Right ventricle myocardium superior (tissue), 1 donor: ENCODE measurements around the gene TRIO. TPM values are rescaled to one million over a fixed set of nuclear protein-coding genes. Genes with fewer than 3 reads are reported as not detected.

Source experiments
- ATAC-seq: fragments of 200-7000 bp; cut with Tn5 transposase; one replicate; pipeline ENCODE4 v1.9.1; 2020; ENCODE audit warnings: mild to moderate bottlenecking; ENCODE audit not compliant: poor library complexity
- DNase-seq: peaks from one replicate; pipeline ENCODE4 v3.0.0-alpha.2; 2020
- intact Hi-C: fragments of 100-400 bp; cut with DNase I; formaldehyde crosslinking; loops from one replicate; pipeline ENCODE4 v1.11.2; 2022
- total RNA-seq: library from RNA; stranded (reverse); fragmentation: NEBNext Ultra II Directional; extraction: Animal tissue kit (Norgen Biotek cat#: 25700); gene quantifications from one replicate; pipeline ENCODE4 v1.2.1, GENCODE V29; 2021
- donor health status: DM: no; HTN: yes; CAD: no; lungs with severe emphysema.

TRIO gene
- total RNA-seq, 1 donor from 2014 or later: 56.0 TPM

- intact Hi-C loops: no loop called here
Measured at GRCh38 chr5:14475045-14475444, 331.9 kb downstream of the TRIO start.

GRCh38 chr5:14476786-14477435 lies 333.8 kb downstream of the TRIO start:
- intact Hi-C loops: no loop called here
- DNase-seq (no peak), ATAC-seq (no peak)

More at GRCh38 chr5:14475045-14475444, 331.9 kb downstream of the TRIO start:
- no peak for DNase-seq
- no peak for ATAC-seq

GRCh38 chr5:14479143-14479696 lies 336.1 kb downstream of the TRIO start:
- intact Hi-C loops: no loop called here
- DNase-seq (no peak), ATAC-seq (no peak)

GRCh38 chr5:14481349-14481748 lies 338.2 kb downstream of the TRIO start:
- ATAC-seq: no peak
- DNase-seq: no peak
- intact Hi-C loops: no loop called here

GRCh38 chr5:14482085-14482484 lies 338.9 kb downstream of the TRIO start:
- ATAC-seq: no peak
- intact Hi-C loops: no loop called here
- DNase-seq: no peak

- peak; percentile 28 for ATAC-seq
- intact Hi-C loops: no loop called here
- DNase-seq: no peak
Measured at GRCh38 chr5:14483504-14484157, 340.5 kb downstream of the TRIO start.

GRCh38 chr5:14486486-14486885 lies 343.3 kb downstream of the TRIO start:
- ATAC-seq: no peak
- DNase-seq: no peak
- intact Hi-C loops: no loop called here

GRCh38 chr5:14486996-14487896 lies 344.1 kb downstream of the TRIO start:
- no peak for ATAC-seq
- intact Hi-C loops: no loop called here

GRCh38 chr5:14487897-14488570 lies 344.9 kb downstream of the TRIO start:
- no peak for DNase-seq
- intact Hi-C loops: no loop called here
- no peak for ATAC-seq

More at GRCh38 chr5:14486996-14487896, 344.1 kb downstream of the TRIO start:
- no peak for DNase-seq

GRCh38 chr5:14488709-14489108 lies 345.6 kb downstream of the TRIO start:
- DNase-seq (no peak), ATAC-seq (no peak)
- intact Hi-C loops: no loop called here

GRCh38 chr5:14489643-14490042 lies 346.5 kb downstream of the TRIO start:
- peak; percentile 17 for ATAC-seq
- DNase-seq: no peak
- intact Hi-C loops: no loop called here

- DNase-seq: peak; percentile 74
- peak; percentile 45 for ATAC-seq
- intact Hi-C loops: no loop called here
Measured at GRCh38 chr5:14490309-14490711, 347.2 kb downstream of the TRIO start.

GRCh38 chr5:14491015-14491915 lies 348.1 kb downstream of the TRIO start:
- intact Hi-C loops: no loop called here
- ATAC-seq (peak; percentile 65), DNase-seq (no peak)

- ATAC-seq: peak; percentile 3
- intact Hi-C loops: no loop called here
- DNase-seq: no peak
Measured at GRCh38 chr5:14492331-14492964, 349.3 kb downstream of the TRIO start.

GRCh38 chr5:14495301-14495700 lies 352.2 kb downstream of the TRIO start:
- ATAC-seq: no peak

GRCh38 chr5:14497311-14497710 lies 354.2 kb downstream of the TRIO start:
- ATAC-seq (no peak), DNase-seq (no peak)
- intact Hi-C loops: no loop called here

More at GRCh38 chr5:14495301-14495700, 352.2 kb downstream of the TRIO start:
- intact Hi-C loops: no loop called here
- DNase-seq: no peak
